ENCODE data around the gene LMBRD1. TPM values are rescaled to one million over a fixed set of nuclear protein-coding genes. Genes with fewer than 3 reads are reported as not detected.

Gene LMBRD1
- total and polyA plus RNA-seq, 12 donors: 35.6 to 63.8 (median 46.5) TPM

- H3K4me1 ChIP-seq: no peaks in the 10 kb centered on the region
- no peak for ATAC-seq
- intact Hi-C loops (cut with DNase I): loop anchor here in 4 of 10 donors (10.0 kb wide), 3 partner anchors 63 to 383 kb away; partner anchors contain the start of gene LMBRD1 (in 1 of the 4)
- no peaks in the 10 kb centered on the region for H3K9me3 ChIP-seq
- no peak for DNase-seq
- WGBS, 2 donors: 70 to 81% methylated on average over 2 of the region's 2 CpGs
- no peaks in the 10 kb centered on the region for H3K27me3 ChIP-seq
- no peak overlapping the region for H3K4me3 ChIP-seq
- no peak overlapping the region for H3K27ac ChIP-seq
- peaks cover 0 to 18% (median 0%) of the 10 kb centered on the region in 9 donors for H3K36me3 ChIP-seq
- TF ChIP-seq, protein P1, sequence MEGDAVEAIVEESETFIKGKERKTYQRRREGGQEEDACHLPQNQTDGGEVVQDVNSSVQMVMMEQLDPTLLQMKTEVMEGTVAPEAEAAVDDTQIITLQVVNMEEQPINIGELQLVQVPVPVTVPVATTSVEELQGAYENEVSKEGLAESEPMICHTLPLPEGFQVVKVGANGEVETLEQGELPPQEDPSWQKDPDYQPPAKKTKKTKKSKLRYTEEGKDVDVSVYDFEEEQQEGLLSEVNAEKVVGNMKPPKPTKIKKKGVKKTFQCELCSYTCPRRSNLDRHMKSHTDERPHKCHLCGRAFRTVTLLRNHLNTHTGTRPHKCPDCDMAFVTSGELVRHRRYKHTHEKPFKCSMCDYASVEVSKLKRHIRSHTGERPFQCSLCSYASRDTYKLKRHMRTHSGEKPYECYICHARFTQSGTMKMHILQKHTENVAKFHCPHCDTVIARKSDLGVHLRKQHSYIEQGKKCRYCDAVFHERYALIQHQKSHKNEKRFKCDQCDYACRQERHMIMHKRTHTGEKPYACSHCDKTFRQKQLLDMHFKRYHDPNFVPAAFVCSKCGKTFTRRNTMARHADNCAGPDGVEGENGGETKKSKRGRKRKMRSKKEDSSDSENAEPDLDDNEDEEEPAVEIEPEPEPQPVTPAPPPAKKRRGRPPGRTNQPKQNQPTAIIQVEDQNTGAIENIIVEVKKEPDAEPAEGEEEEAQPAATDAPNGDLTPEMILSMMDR (IDR thresholded peaks at IDR 0.05): no peak
Observed at GRCh38 chr6:69732045-69732444, 64.8 kb downstream of the LMBRD1 start.

DNA sequence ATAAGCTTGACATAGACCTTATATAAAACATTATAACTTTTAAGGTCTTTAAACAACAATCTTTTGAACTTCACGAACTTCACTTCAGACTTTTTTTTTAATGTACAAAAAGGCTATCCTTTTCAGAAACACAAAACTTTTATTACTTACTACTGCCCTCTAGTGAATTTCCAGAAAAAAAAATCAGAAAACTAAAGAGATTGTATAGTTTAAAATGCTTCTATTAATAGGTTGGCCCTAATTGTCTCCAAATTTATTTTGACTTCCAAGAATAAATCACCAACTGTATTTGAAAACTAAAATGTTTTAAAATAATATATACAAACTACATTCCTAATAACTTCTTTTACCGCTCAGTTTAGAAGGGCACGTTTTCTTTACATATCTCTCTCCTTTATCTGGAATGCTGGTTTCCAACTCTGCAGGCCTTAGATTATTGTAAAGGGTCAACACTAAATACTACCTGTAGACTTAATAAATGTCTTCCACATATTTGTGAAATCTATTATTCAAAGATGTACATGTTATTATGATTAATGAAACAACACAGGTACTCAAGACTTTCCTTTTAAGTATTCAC, 66.8 kb downstream of the LMBRD1 start:
- Histone ChIP-seq H3K27me3 (no peaks in the 10 kb centered on the region), H3K4me1 (no peaks in the 10 kb centered on the region), H3K9me3 (peaks cover 0 to 16% (median under 1%) of the 10 kb centered on the region in 11 donors), H3K27ac (no peak overlapping the region), H3K4me3 (no peak overlapping the region), H3K36me3 (peaks cover 0 to 19% (median 0%) of the 10 kb centered on the region in 9 donors)
- DNase-seq: no peak
- ATAC-seq: no peak
- WGBS, 2 donors: 68 to 71% methylated on average over 3 of the region's 3 CpGs
- TF ChIP-seq, protein P1 (IDR thresholded peaks at IDR 0.05): peak in 7 of 9 donors; percentile 24 to 57 (median 44)
- intact Hi-C loops (cut with DNase I): loop anchor here in 5 of 10 donors (5.0 to 10.0 kb wide), 4 partner anchors 65 to 853 kb away; partner anchors contain the start of gene LMBRD1 (in 1 of the 5)

DNA sequence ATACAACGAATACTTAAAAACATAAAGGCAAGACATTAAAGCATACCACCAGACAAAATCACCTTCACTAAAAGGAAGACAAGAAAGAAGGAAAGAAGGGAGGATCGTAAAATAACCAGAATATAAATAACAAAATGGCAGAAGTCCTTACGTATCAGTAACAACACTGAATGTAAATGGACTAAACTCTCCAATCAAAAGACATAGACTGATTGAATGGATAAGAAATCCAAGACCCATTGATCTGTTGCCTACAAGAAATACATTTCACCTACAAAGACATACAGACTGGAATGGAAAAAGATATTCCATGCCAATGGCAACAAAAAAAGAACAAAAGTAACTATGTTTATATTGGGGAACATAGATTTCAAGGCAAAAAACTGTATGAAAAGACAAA, 74.1 kb downstream of the LMBRD1 start:
- H3K27ac ChIP-seq: no peak overlapping the region
- H3K4me1 ChIP-seq: no peaks in the 10 kb centered on the region
- intact Hi-C loops (cut with DNase I): no loop called here
- ATAC-seq (no peak), DNase-seq (no peak)
- H3K27me3 ChIP-seq: no peaks in the 10 kb centered on the region
- peaks cover 0 to 70% (median 8%) of the 10 kb centered on the region in 9 donors for H3K36me3 ChIP-seq
- TF ChIP-seq, protein P1 (IDR thresholded peaks at IDR 0.05): no peak
- WGBS, 2 donors: 99% methylated on average over 3 of the region's 3 CpGs
- H3K4me3 ChIP-seq: no peak overlapping the region
- peaks cover 0 to 35% (median 6%) of the 10 kb centered on the region in 11 donors for H3K9me3 ChIP-seq

- Histone ChIP-seq H3K27ac (no peak overlapping the region), H3K27me3 (no peaks in the 10 kb centered on the region), H3K9me3 (peaks cover 0 to 20% (median 0%) of the 10 kb centered on the region in 11 donors), H3K4me3 (no peak overlapping the region), H3K4me1 (no peaks in the 10 kb centered on the region), H3K36me3 (peaks cover 0 to 79% (median 8%) of the 10 kb centered on the region in 9 donors)
- ATAC-seq (no peak), DNase-seq (no peak)
- intact Hi-C loops (cut with DNase I): loop anchor here in 1 of 10 donors (10.0 kb wide), 1 partner anchor 745 kb away; no protein-coding TSS in a partner anchor
- whole genome bisulfite sequencing, 2 donors: 29 to 35% methylated on average over 2 of the region's 2 CpGs
- TF ChIP-seq, protein P1 (IDR thresholded peaks at IDR 0.05): peak in 6 of 9 donors; percentile 29 to 52 (median 42)
Observed at GRCh38 chr6:69719602-69720193, 77.1 kb downstream of the LMBRD1 start.

Measured in heart right ventricle (tissue), 16 donors.